ENCODE data around the gene DENND5A.

Gene DENND5A

DNA sequence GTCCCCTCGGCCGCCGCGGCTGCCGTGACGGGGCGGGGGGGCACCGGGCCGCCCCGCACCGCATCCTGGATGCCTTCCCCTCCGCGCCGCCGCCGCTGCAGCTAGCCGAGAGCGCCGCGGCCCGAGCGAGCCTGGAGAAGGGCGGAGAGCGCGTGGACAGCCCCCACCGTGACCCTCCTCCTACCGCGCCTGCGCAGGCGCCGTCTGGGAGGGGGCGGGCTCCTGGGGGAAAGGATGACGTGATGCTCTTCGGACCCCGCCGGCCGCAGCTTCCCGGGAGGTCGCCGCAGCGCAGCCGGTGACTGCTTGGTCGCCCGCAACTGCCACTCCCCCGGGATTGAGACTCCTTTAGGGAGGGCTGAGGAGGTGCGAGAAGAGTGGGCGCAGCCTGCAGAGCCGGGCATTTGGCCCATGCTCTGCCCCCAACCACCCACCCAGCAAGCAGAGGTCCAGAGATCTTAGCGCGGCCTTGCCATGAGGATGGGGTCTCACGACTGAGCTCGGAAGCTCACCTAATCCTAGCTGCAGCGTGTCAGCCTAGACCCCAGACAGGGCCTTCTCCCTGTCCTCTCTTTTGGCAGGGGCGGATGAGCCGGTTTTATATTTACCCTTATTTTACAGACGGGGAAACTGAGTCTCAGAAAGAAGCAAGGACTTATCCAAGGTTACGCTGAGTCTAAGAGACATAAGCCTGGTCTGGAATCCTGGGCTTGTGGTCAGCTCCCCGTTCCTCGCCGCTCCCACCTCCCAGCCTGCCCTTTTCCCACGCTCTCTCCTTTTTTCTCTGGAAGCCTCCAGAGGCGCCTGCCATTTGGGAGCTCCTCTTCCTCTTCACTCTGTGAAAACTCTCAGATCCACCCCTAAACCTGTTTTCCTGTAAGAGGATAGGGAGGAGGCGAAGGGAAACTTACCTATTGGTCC, at the start of gene DENND5A:
Gene DENND5A (minus strand): TSS at position 140 of the 921 bp plus-strand sequence. CDS start 281 bp downstream, outside the sequence.
- TF ChIP-seq GATA2 (IDR thresholded peaks at IDR 0.05; ENCODE audit: low read depth, low read length) (no peak), GATA3 (IDR thresholded peaks at IDR 0.05; ENCODE audit: low read depth, low read length) (no peak)

DNA sequence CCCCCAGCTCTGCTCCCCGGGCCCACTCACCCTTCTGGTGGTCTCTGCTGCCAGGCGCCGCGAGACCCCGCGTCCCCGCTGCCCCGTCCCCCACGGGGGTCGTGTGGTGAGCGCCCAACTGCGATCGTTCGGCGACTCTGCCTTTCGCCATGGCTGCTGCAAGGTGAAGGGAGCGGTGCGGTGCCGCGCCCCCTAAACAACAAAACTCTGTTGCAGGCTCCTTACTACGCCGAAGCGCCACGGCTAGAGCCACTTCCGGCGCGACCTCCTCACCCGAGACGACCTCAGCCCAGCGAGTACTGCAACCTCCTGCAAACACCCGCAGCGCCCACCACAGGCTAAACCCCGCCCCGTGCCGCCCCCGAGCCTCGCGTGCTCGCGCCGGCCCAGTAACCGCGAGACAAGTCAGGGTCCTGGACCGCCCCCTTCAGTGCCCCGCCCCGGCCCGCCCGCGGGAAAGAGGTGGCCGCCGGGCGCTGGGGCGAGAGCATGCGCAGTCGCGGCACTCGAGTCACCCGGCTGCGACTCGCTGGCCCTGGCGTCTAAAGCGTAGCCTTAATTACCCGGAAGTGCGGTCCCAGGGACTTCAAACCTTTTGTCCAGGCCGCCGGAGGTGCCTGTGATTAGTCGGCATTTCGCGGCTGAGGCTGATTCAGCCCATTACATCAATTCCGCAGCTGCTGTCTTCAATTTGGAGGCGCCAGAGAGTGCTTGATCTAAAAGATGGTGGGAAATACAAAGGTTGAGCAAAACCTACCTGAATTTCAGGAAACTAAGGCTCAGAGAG, 49.3 kb upstream of the DENND5A start, which contains the start of gene TMEM41B:
Gene TMEM41B (minus strand): TSS at position 303 of the 787 bp plus-strand sequence. CDS start 152 bp downstream, at position 151.
- TF ChIP-seq GATA3 (IDR thresholded peaks at IDR 0.05; ENCODE audit: low read depth, low read length) (no peak), GATA2 (IDR thresholded peaks at IDR 0.05; ENCODE audit: low read depth, low read length) (peak; percentile 39; the same call in 1 of the 2 replicates)

DNA sequence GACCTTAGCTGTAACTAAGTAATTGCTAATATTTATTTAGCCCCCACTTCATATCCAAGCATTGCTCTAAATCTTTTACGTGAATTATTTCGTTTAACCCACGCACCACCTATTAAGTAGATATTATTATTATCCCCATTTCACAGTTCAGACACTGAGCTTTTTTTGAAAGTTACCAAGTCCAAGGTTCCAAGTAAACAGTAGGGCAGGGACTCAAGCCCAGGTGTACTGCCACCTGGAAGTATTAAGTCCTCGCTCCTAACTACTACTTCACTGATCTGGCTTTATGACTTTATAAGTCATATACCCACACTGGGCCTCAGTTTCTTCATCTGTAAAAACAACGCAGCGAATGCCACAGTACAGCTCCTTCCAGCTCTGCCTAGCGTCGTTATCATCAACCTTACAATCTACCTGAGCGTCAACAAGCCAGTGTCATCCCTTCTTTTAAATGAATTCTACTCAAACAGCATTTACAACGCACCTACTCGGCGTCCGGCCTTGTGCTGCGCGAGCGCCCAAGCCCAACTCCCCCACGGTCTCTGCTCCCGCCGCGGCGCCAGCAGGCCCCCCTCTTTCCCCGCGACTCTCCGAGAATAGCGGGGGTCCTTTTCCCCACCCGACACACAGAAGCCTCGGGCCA, 48.6 kb upstream of the DENND5A start:
- TF ChIP-seq GATA2 (IDR thresholded peaks at IDR 0.05; ENCODE audit: low read depth, low read length) (no peak), GATA3 (IDR thresholded peaks at IDR 0.05; ENCODE audit: low read depth, low read length) (no peak)

DNA sequence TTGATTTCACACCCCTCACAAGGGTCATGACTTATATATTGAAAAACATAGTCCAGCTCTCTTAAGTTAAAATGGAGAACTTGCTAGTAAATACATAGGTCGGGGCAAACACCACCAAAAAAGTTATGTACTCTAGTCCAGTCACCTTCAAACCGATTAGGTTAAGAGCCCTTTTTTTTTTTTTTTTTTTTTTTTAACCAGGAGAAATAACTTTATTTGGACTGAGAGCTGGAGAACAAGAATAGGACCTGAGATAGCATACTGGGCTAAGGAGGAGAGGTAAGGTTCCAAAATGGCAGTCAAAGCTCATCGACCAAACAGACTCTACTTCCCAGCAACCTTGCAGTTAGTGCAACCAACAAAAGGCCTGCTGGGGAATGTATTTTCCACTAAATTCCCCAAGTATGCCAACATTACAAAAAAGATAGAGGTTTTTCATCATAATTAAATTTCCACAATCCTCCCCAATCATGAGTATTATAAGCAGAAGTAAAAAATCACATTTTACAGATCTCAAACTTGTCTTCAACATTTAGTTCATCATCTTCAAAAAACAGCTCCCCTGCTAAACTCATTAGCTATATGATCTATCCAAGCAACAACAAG, 45.4 kb upstream of the DENND5A start:
- TF ChIP-seq GATA2 (IDR thresholded peaks at IDR 0.05; ENCODE audit: low read depth, low read length) (no peak), GATA3 (IDR thresholded peaks at IDR 0.05; ENCODE audit: low read depth, low read length) (no peak)

DNA sequence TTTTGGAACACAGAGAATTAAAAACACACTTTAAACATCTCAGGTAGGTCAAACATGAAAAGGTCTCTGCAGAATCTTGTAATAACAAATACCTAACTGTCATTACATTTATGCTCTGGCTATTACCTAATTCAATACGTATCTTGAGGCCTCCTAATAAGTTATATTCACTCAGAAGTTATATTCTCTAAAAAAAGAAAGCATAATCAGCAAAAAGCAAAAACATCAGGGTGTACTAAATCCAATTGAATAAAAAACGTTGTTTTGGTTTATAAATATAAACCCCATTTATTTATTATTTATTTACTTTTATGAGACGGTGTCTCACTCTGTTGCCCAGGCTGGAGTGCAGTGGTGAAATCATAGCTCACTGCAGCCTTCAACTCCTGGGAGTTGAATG, 39.0 kb upstream of the DENND5A start:
- TF ChIP-seq GATA3 (IDR thresholded peaks at IDR 0.05; ENCODE audit: low read depth, low read length) (no peak), GATA2 (IDR thresholded peaks at IDR 0.05; ENCODE audit: low read depth, low read length) (no peak)

DNA sequence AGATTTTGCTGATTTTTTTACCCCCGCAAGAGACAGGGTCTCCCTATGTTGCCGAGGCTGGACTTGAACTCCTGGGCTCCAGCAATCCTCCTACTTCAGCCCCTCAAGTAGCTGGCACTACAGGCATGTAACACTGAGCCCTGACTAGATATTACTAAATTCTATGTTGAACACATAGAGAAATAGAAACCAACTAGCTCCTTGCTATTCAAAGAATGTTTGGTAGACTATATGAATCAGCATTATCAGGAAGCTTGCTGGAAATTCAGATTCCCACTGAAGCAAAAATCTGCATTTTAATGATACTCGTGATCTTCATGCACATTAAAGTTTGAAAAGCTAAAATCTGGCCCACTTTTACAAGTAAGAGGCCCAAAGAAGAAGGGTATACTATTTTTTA, 37.3 kb upstream of the DENND5A start:
- no peak for TF ChIP-seq GATA2 (IDR thresholded peaks at IDR 0.05; ENCODE audit: low read depth, low read length)
- no peak for TF ChIP-seq GATA3 (IDR thresholded peaks at IDR 0.05; ENCODE audit: low read depth, low read length)

DNA sequence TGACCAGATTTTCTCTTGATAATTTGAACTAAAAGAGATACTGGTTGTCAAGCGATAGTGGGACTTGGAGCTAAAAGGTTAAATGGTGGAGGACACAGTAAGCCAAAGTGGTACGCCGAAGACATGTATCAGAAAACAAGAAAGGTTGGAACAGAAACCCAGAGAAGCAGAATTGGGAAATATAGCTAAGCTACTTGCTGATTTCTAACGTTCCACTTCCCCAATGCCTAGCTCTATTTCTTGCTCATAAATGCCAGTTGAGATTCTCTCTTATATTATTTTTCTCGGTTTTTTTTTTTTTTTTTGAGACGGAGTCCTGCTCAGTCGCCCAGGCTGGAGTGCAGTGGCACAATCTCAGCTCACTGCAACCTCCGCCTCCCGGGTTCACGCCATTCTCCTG, 36.6 kb upstream of the DENND5A start:
- TF ChIP-seq GATA3 (IDR thresholded peaks at IDR 0.05; ENCODE audit: low read depth, low read length): no peak
- TF ChIP-seq GATA2 (IDR thresholded peaks at IDR 0.05; ENCODE audit: low read depth, low read length): no peak

DNA sequence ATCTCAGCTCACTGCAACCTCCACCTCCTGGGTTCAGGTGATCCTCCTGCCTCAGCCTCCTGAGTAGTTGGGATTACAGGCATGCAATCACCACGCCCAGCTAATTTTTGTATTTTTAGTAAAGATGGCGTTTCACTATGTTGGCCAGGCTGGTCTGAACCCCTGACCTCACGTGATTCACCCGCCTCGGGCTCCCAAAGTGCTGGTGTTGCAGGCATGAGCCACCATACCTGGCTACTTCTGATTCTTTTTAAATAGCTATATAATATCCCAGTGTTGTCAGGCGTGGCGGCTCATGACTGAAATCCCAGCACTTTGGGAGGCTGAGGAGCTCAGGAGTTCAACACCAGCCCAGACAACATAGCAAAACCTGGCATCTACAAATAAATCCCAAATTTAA, 28.5 kb upstream of the DENND5A start:
- TF ChIP-seq GATA3 (IDR thresholded peaks at IDR 0.05; ENCODE audit: low read depth, low read length) (no peak), GATA2 (IDR thresholded peaks at IDR 0.05; ENCODE audit: low read depth, low read length) (no peak)

DNA sequence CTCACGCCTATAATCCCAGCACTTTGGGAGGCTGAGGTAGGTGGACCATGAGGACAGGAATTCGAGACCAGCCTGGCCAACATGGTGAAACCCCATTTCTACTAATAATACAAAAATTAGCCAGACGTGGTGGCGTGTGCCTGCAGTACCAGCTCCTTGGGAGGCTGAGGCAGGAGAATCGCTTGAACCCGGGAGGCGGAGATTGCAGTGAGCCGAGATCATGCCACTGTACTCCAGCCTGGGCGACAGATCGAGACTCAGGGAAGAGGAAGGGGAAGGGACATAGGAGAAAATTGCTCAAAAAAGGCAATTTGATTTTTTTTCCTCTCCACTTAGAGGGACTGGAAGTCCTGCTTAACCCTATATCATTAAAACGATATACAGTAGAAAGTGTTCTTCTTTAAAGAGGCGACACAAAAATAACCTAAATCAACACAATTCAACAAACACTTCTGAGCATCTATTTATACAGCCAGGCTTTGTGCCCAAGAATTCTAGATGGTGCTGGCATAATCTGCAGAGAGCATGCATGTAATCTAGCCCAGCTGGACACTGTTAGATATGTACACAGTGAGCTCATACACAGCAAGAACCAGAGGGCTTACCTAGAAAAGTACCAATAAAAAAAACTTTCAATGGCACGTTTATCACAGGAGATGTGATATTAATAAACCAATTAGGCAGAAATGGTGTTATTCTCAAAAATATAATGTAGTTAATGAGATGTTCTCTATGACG, 20.9 kb upstream of the DENND5A start:
- TF ChIP-seq GATA2 (IDR thresholded peaks at IDR 0.05; ENCODE audit: low read depth, low read length) (no peak), GATA3 (IDR thresholded peaks at IDR 0.05; ENCODE audit: low read depth, low read length) (no peak)

DNA sequence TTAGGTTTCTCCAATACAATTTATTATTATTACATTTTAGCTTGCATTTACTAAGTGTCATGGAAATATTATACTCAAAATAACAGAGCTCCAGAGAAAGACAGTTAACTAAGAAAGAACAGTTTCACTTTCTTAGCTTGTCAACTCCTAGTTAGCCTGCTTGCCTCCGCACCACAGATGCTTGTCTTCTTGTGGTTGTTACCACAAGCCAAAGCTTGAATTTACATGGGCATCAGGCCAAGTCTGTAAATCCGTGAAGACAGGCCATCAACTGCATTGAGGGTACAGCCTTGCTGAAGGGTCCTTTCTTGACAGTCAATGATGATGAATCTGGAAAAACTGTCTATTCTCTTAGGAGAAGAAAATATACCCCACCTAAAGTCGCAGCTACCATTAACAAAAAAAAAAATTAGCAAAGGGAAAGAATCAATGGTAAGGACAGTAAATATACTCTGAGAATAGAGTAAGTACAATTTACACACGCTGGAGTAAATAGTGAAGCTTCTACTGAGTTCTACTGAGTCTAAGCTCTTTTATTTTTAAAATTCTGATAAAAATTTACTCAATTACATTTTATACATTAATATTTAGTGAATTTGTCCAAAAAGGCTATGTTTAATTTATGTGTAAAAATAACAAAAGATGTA, 15.6 kb upstream of the DENND5A start:
- TF ChIP-seq GATA2 (IDR thresholded peaks at IDR 0.05; ENCODE audit: low read depth, low read length) (no peak), GATA3 (IDR thresholded peaks at IDR 0.05; ENCODE audit: low read depth, low read length) (no peak)

DNA sequence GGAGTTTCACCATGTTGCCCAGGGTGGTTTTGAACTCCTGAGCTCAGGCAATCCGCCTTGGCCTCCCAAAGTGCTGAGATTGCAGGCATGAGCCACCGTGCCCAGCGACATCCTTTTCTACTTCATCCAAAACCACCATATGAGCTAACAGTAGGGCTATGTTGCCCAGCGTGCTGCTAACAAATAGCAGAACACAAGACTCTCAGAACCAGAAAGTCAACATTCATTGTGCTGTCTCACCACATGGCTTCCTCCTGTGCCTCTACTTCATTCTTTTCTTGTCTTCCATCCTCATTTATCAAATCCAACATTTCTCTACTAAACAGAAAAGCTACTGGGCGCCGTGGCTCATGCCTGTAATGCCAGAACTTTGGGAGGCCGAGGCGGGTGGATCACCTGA, 12.0 kb upstream of the DENND5A start:
- no peak for TF ChIP-seq GATA3 (IDR thresholded peaks at IDR 0.05; ENCODE audit: low read depth, low read length)
- TF ChIP-seq GATA2 (IDR thresholded peaks at IDR 0.05; ENCODE audit: low read depth, low read length): no peak

DNA sequence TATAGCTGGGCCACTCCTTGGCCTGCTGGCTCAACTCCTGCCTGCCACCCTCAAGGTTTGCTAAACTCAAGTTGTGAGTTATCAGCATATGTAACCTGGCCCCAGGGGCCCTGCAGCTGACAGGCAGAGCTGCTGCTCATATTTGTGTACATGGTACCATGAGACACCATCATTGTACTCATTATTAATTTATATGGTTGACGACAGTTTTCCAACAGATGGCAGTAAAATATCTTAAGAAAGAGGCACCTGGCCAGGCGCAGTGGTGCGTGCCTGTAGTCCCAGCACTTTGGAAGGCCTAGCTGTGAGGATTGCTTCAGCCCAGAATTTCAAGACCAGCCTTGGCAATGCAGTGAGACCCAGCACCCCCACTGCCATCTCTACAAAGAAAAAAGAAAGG, 11.4 kb upstream of the DENND5A start:
- TF ChIP-seq GATA3 (IDR thresholded peaks at IDR 0.05; ENCODE audit: low read depth, low read length) (no peak), GATA2 (IDR thresholded peaks at IDR 0.05; ENCODE audit: low read depth, low read length) (no peak)
